Femur (tissue), 1 donor: Measurements from ENCODE around the gene PYDC1.
"Not testable (repeated sequence)": the region's sequence is repeated elsewhere in the genome, so short reads cannot be mapped to it uniquely, and the experiment has no call there.

Experiments
- DNase-seq: peaks from one replicate; pipeline ENCODE4 v3.0.0-alpha.2; 2017

The PYDC1 gene

GRCh38 chr16:31221357-31222160 lies 4.6 kb upstream of the PYDC1 start:
- no peak for DNase-seq

- no peak for DNase-seq
These were observed 2.3 kb upstream of the PYDC1 start for GRCh38 chr16:31219154-31219741.

GRCh38 chr16:31217136-31217530 lies 198 bp upstream of the PYDC1 start:
- DNase-seq: no peak

- peak; percentile 53 for DNase-seq
These were observed 1.4 kb downstream of the PYDC1 start for GRCh38 chr16:31215287-31216162.

GRCh38 chr16:31214708-31215286 lies 2.1 kb downstream of the PYDC1 start:
- peak; percentile 41 for DNase-seq

- DNase-seq: peak; percentile 78
These were observed 2.8 kb downstream of the PYDC1 start, which contains the start of gene TRIM72 for GRCh38 chr16:31213877-31214707. Gene TRIM72 (plus strand): TSS chr16:31214119. CDS start chr16:31214739, 620 bp downstream.

- no peak for DNase-seq
These were observed 3.6 kb downstream of the PYDC1 start for GRCh38 chr16:31213342-31213741.

- no peak for DNase-seq
These were observed 10.2 kb downstream of the PYDC1 start for GRCh38 chr16:31206776-31207175.

- no peak for DNase-seq
These were observed 11.9 kb downstream of the PYDC1 start for GRCh38 chr16:31204871-31205666.

GRCh38 chr16:31202414-31203375 lies 14.2 kb downstream of the PYDC1 start, which contains the start of gene PYCARD:
Gene PYCARD (minus strand): TSS chr16:31202760. CDS start chr16:31202690, 70 bp downstream.
- peak; percentile 65 for DNase-seq

GRCh38 chr16:31201582-31202413 lies 15.1 kb downstream of the PYDC1 start:
- DNase-seq: peak; percentile 46

- no peak for DNase-seq
These were observed 15.9 kb downstream of the PYDC1 start for GRCh38 chr16:31200821-31201568.

GRCh38 chr16:31200111-31200510 lies 16.8 kb downstream of the PYDC1 start:
- DNase-seq: not testable (repeated sequence)

GRCh38 chr16:31199430-31200041 lies 17.4 kb downstream of the PYDC1 start:
- DNase-seq: no peak

GRCh38 chr16:31198207-31198882 lies 18.6 kb downstream of the PYDC1 start:
- DNase-seq: no peak

- DNase-seq: no peak
These were observed 20.4 kb downstream of the PYDC1 start for GRCh38 chr16:31196324-31197088.
